GM18909 (cell line): ENCODE measurements around the gene USP17L10.
"Not testable (repeated sequence)": the region's sequence is repeated elsewhere in the genome, so short reads cannot be mapped to it uniquely, and the experiment has no call there.

Source experiments
- ATAC-seq: cut with Tn5 transposase; IDR thresholded peaks from one replicate; pipeline ENCODE4 v1.9.1; 2021; ENCODE audit warnings: mild to moderate bottlenecking; ENCODE audit not compliant: unreplicated experiment, poor library complexity

Gene USP17L10

GRCh38 chr4:9210357-9210756 lies at the start of gene USP17L10:
Gene USP17L10 (plus strand): TSS chr4:9210657. CDS start chr4:9210657, 0 bp downstream.
- not testable (repeated sequence) for ATAC-seq

- ATAC-seq: not testable (repeated sequence)
Observed at GRCh38 chr4:9165990-9166389, 44.5 kb upstream of the USP17L10 start.

GRCh38 chr4:9169791-9170459 lies 40.5 kb upstream of the USP17L10 start, which contains the start of gene FAM90A26:
Gene FAM90A26 (plus strand): TSS chr4:9170409. CDS start chr4:9173173, 2,764 bp downstream.
- not testable (repeated sequence) for ATAC-seq

- ATAC-seq: not testable (repeated sequence)
Observed at GRCh38 chr4:9214701-9215100, 4.2 kb downstream of the USP17L10 start.

- not testable (repeated sequence) for ATAC-seq
Observed at GRCh38 chr4:9215105-9215504, 4.6 kb downstream of the USP17L10 start, which contains the start of gene USP17L11. Gene USP17L11 (plus strand): TSS chr4:9215405. CDS start chr4:9215405, 0 bp downstream.

GRCh38 chr4:9219852-9220251 lies 9.4 kb downstream of the USP17L10 start, which contains the start of gene USP17L12:
Gene USP17L12 (plus strand): TSS chr4:9220152. CDS start chr4:9220152, 0 bp downstream.
- not testable (repeated sequence) for ATAC-seq

- ATAC-seq: not testable (repeated sequence)
Observed at GRCh38 chr4:9224596-9224995, 14.1 kb downstream of the USP17L10 start, which contains the start of gene USP17L13. Gene USP17L13 (plus strand): TSS chr4:9224896. CDS start chr4:9224896, 0 bp downstream.

- not testable (repeated sequence) for ATAC-seq
Observed at GRCh38 chr4:9230249-9230648, 19.8 kb downstream of the USP17L10 start.

GRCh38 chr4:9234085-9234484 lies 23.6 kb downstream of the USP17L10 start, which contains the start of gene USP17L15:
Gene USP17L15 (plus strand): TSS chr4:9234385. CDS start chr4:9234385, 0 bp downstream.
- ATAC-seq: not testable (repeated sequence)

- not testable (repeated sequence) for ATAC-seq
Observed at GRCh38 chr4:9238461-9238860, 28.0 kb downstream of the USP17L10 start.

GRCh38 chr4:9243579-9243978 lies 33.1 kb downstream of the USP17L10 start, which contains the start of gene USP17L17:
Gene USP17L17 (plus strand): TSS chr4:9243879. CDS start chr4:9243879, 0 bp downstream.
- ATAC-seq: not testable (repeated sequence)

GRCh38 chr4:9247953-9248680 lies 37.7 kb downstream of the USP17L10 start, which contains the start of gene USP17L18:
Gene USP17L18 (plus strand): TSS chr4:9248630. CDS start chr4:9248630, 0 bp downstream.
- ATAC-seq: not testable (repeated sequence)

- ATAC-seq: not testable (repeated sequence)
Observed at GRCh38 chr4:9253078-9253477, 42.6 kb downstream of the USP17L10 start, which contains the start of gene USP17L19. Gene USP17L19 (plus strand): TSS chr4:9253378. CDS start chr4:9253378, 0 bp downstream.

GRCh38 chr4:9257824-9258223 lies 47.4 kb downstream of the USP17L10 start, which contains the start of gene USP17L20:
Gene USP17L20 (plus strand): TSS chr4:9258124. CDS start chr4:9258124, 0 bp downstream.
- ATAC-seq: not testable (repeated sequence)
